GM23338 (cell line): ENCODE measurements around the gene C5orf24. TPM values are rescaled to one million over a fixed set of nuclear protein-coding genes. Genes with fewer than 3 reads are reported as not detected.

Experiments
- ATAC-seq: fragments of 200-7000 bp; cut with Tn5 transposase; 3 replicates; pipeline ENCODE4 v1.9.1; 2020
- DNase-seq: peaks from one replicate; pipeline ENCODE4 v3.0.0-alpha.2; 2015; ENCODE audit warnings: low spot score
- H2AFZ ChIP-seq: fragments of 200-600 bp; sonication (generic); 2 replicates; pipeline ENCODE4 v1.8.0; 2016; ENCODE audit warnings: antibody characterized with exemption, mild to moderate bottlenecking, moderate library complexity
- H3F3A ChIP-seq: fragments of 200-600 bp; sonication (generic); replicated peaks from 2 replicates; pipeline ENCODE4 v1.8.0; 2017; ENCODE audit warnings: antibody characterized with exemption, mixed run types, low read depth
- H3K27ac ChIP-seq: fragments of 200-600 bp; sonication (generic); 2 replicates; pipeline ENCODE4 v1.6.1; 2016; ENCODE audit warnings: low read depth
- H3K27me3 ChIP-seq: fragments of 200-600 bp; sonication (generic); 2 replicates; pipeline ENCODE4 v1.8.0; 2016; ENCODE audit warnings: mild to moderate bottlenecking, mixed run types, moderate library complexity; ENCODE audit not compliant: insufficient read depth
- H3K36me3 ChIP-seq: fragments of 200-600 bp; sonication (generic); 2 replicates; pipeline ENCODE4 v1.8.0; 2016; ENCODE audit warnings: mild to moderate bottlenecking; ENCODE audit not compliant: insufficient read depth
- H3K4me1 ChIP-seq: fragments of 200-600 bp; sonication (generic); 2 replicates; pipeline ENCODE4 v1.8.0; 2016; ENCODE audit warnings: mild to moderate bottlenecking, moderate library complexity; ENCODE audit not compliant: insufficient read depth
- H3K4me2 ChIP-seq: fragments of 200-600 bp; sonication (generic); 2 replicates; pipeline ENCODE4 v1.7.1; 2017; ENCODE audit warnings: mixed run types
- H3K4me3 ChIP-seq: fragments of 200-600 bp; sonication (generic); 2 replicates; pipeline ENCODE4 v1.6.1; 2016; ENCODE audit warnings: mixed run types
- H3K79me2 ChIP-seq: fragments of 200-600 bp; sonication (generic); replicated peaks from 2 replicates; pipeline ENCODE4 v1.8.0; 2017; ENCODE audit warnings: mild to moderate bottlenecking; ENCODE audit not compliant: insufficient read depth
- H3K9me2 ChIP-seq: fragments of 200-600 bp; sonication (generic); 2 replicates; pipeline ENCODE4 v1.8.0; 2017; ENCODE audit not compliant: insufficient read depth
- H4K20me1 ChIP-seq: fragments of 200-600 bp; sonication (generic); replicated peaks from 2 replicates; pipeline ENCODE4 v1.8.0; 2017; ENCODE audit warnings: mild to moderate bottlenecking; ENCODE audit not compliant: insufficient read depth
- H3K27ac Mint-ChIP-seq: 2 replicates; pipeline ENCODE4 v1.8.0; 2020; ENCODE audit warnings: inconsistent platforms, mild to moderate bottlenecking, moderate library complexity, mixed read lengths
- H3K27me3 Mint-ChIP-seq: 3 replicates; pipeline ENCODE4 v1.8.0; 2022; ENCODE audit warnings: low read depth, mild to moderate bottlenecking, moderate library complexity, mixed read lengths, inconsistent platforms; ENCODE audit not compliant: insufficient read depth, poor library complexity
- H3K36me3 Mint-ChIP-seq: 3 replicates; pipeline ENCODE4 v1.8.0; 2021; ENCODE audit warnings: low read depth, mild to moderate bottlenecking, inconsistent platforms, moderate library complexity, mixed read lengths
- H3K4me1 Mint-ChIP-seq: 3 replicates; pipeline ENCODE4 v1.8.0; 2020; ENCODE audit warnings: mild to moderate bottlenecking, inconsistent platforms, mixed read lengths
- H3K4me3 Mint-ChIP-seq: 3 replicates; pipeline ENCODE4 v1.8.0; 2021; ENCODE audit warnings: moderate library complexity, mild to moderate bottlenecking, inconsistent platforms, mixed read lengths
- H3K9me3 Mint-ChIP-seq: 3 replicates; pipeline ENCODE4 v1.8.0; 2020; ENCODE audit warnings: moderate library complexity, mild to moderate bottlenecking, inconsistent platforms, mixed read lengths
- CREB1 ChIP-seq: fragments of 250-450 bp; sonication (Bioruptor Pico); IDR thresholded peaks from 2 replicates; pipeline ENCODE4 v1.5.0; 2020; ENCODE audit warnings: low read depth, mild to moderate bottlenecking, moderate library complexity
- EZH2 ChIP-seq: fragments of 200-600 bp; sonication (generic); IDR thresholded peaks from one replicate; pipeline ENCODE4 v1.8.0; 2017; ENCODE audit warnings: antibody characterized with exemption, mild to moderate bottlenecking, low read depth; ENCODE audit not compliant: unreplicated experiment
- EZH2phosphoT487 ChIP-seq: fragments of 200-600 bp; sonication (generic); IDR thresholded peaks from one replicate; pipeline ENCODE4 v1.8.1; 2018; ENCODE audit warnings: antibody characterized with exemption; ENCODE audit not compliant: unreplicated experiment
- JUNB ChIP-seq: IDR thresholded peaks from one replicate; pipeline ENCODE4 v1.6.1; 2016; ENCODE audit warnings: antibody characterized with exemption; ENCODE audit not compliant: unreplicated experiment
- NANOG ChIP-seq: IDR thresholded peaks from 2 replicates; pipeline ENCODE4 v1.6.1; 2016; ENCODE audit warnings: antibody characterized with exemption, borderline replicate concordance
- POLR2AphosphoS5 ChIP-seq: IDR thresholded peaks from 2 replicates; pipeline ENCODE4 v1.6.1; 2016; ENCODE audit warnings: antibody characterized with exemption, low read depth
- STAT1 ChIP-seq: IDR thresholded peaks from one replicate; pipeline ENCODE4 v1.6.1; 2016; ENCODE audit warnings: antibody characterized with exemption; ENCODE audit not compliant: unreplicated experiment
- ZNF114 ChIP-seq: fragments of 250-450 bp; sonication (Bioruptor Pico); IDR thresholded peaks from 2 replicates; pipeline ENCODE4 v1.5.0; 2020; ENCODE audit warnings: mild to moderate bottlenecking, moderate library complexity
- ZNF331 ChIP-seq: fragments of 250-450 bp; sonication (Bioruptor Pico); IDR thresholded peaks from 2 replicates; pipeline ENCODE4 v1.5.0; 2020; ENCODE audit warnings: low read depth, mild to moderate bottlenecking, moderate library complexity
- polyA plus RNA-seq: library from polyadenylated mRNA; unstranded; fragments of >200 nt; fragmentation: Nextera tagmentation; extraction: Ambion mirVana; gene quantifications from 2 replicates; pipeline ENCODE4 v1.2.1, GENCODE V29; 2016
- total RNA-seq: library from RNA; depleted of rRNA; stranded (reverse); fragments of >200 nt; shearing (Covaris generic); gene quantifications from 2 replicates; pipeline ENCODE4 v1.2.3, GENCODE V29; 2014
- TF ChIP-seq, protein P1 (sequence below): fragments of 250-450 bp; sonication (Bioruptor Pico); IDR thresholded peaks from 2 replicates; pipeline ENCODE4 v1.5.0; 2020; ENCODE audit warnings: mild to moderate bottlenecking, moderate library complexity
- TF ChIP-seq, protein P2 (sequence below): IDR thresholded peaks from 2 replicates; pipeline ENCODE4 v1.6.1; 2016; ENCODE audit warnings: antibody characterized with exemption
- TF ChIP-seq, protein P3 (sequence below), 2 experiments: fragments of 200-600 bp in 1 of 2; sonication (generic) in 1 of 2; conservative IDR thresholded peaks; 2 replicates each; pipeline versions ENCODE4 v1.5.1 to v1.6.1; 2016 to 2017; ENCODE audit warnings: antibody characterized with exemption in 2 of 2, low read depth in 2 of 2, mild to moderate bottlenecking in 2 of 2, moderate library complexity in 1 of 2
- TF ChIP-seq, protein P4 (sequence below): IDR thresholded peaks from one replicate; pipeline ENCODE4 v1.6.1; 2018; ENCODE audit warnings: antibody characterized with exemption; ENCODE audit not compliant: unreplicated experiment

Gene C5orf24
- total and polyA plus RNA-seq, 2 experiments from 2014 or later = 14.6 to 21.1 TPM

DNA sequence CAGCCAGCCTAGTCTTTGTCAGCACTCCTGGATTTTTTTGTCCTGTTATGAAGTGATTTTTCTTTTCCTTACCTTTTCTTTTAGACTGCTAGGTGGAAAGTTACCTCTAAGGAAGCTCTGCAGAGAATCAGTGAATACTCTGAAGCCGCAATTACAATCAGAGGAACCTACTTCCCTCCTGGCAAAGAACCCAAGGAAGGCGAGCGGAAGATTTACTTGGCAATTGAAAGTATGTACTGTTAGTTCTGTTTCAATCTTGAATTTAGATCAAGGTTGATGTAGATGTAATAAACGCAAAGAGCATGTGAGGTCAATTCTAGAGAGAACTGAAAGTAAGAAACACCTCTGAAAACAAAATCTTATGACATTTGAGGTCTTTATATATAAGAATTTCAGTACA lies 27.0 kb upstream of the C5orf24 start:
- H3K36me3 Mint-ChIP-seq = peaks cover 88% of the 10 kb centered on the region
- no peaks in the 10 kb centered on the region for H3K9me3 Mint-ChIP-seq
- Histone ChIP-seq H3F3A (peaks cover 6% of the 10 kb centered on the region; the same call in 1 of the 2 replicates), H3K27ac (no peak overlapping the region), H3K36me3 (peaks cover 59% of the 10 kb centered on the region), H4K20me1 (0 out of 2 replicates have a peak, but pooled peaks cover 19% of the 10 kb centered on the region), H3K4me2 (no peak overlapping the region), H3K4me3 (no peak overlapping the region), H3K27me3 (no peaks in the 10 kb centered on the region), H3K79me2 (no peaks in the 10 kb centered on the region), H3K9me2 (no peaks in the 10 kb centered on the region), H2AFZ (no peak overlapping the region), H3K4me1 (no peaks in the 10 kb centered on the region)
- H3K27ac Mint-ChIP-seq = no peak overlapping the region
- no peaks in the 10 kb centered on the region for H3K4me1 Mint-ChIP-seq
- no peaks in the 10 kb centered on the region for H3K27me3 Mint-ChIP-seq
- DNase-seq (no peak), ATAC-seq (no peak)
- no peak overlapping the region for H3K4me3 Mint-ChIP-seq
- TF ChIP-seq EZH2 = no peak
- no peak for TF ChIP-seq STAT1
- TF ChIP-seq JUNB = no peak
- no peak for TF ChIP-seq NANOG
- no peak for TF ChIP-seq POLR2AphosphoS5
- TF ChIP-seq, protein P1, sequence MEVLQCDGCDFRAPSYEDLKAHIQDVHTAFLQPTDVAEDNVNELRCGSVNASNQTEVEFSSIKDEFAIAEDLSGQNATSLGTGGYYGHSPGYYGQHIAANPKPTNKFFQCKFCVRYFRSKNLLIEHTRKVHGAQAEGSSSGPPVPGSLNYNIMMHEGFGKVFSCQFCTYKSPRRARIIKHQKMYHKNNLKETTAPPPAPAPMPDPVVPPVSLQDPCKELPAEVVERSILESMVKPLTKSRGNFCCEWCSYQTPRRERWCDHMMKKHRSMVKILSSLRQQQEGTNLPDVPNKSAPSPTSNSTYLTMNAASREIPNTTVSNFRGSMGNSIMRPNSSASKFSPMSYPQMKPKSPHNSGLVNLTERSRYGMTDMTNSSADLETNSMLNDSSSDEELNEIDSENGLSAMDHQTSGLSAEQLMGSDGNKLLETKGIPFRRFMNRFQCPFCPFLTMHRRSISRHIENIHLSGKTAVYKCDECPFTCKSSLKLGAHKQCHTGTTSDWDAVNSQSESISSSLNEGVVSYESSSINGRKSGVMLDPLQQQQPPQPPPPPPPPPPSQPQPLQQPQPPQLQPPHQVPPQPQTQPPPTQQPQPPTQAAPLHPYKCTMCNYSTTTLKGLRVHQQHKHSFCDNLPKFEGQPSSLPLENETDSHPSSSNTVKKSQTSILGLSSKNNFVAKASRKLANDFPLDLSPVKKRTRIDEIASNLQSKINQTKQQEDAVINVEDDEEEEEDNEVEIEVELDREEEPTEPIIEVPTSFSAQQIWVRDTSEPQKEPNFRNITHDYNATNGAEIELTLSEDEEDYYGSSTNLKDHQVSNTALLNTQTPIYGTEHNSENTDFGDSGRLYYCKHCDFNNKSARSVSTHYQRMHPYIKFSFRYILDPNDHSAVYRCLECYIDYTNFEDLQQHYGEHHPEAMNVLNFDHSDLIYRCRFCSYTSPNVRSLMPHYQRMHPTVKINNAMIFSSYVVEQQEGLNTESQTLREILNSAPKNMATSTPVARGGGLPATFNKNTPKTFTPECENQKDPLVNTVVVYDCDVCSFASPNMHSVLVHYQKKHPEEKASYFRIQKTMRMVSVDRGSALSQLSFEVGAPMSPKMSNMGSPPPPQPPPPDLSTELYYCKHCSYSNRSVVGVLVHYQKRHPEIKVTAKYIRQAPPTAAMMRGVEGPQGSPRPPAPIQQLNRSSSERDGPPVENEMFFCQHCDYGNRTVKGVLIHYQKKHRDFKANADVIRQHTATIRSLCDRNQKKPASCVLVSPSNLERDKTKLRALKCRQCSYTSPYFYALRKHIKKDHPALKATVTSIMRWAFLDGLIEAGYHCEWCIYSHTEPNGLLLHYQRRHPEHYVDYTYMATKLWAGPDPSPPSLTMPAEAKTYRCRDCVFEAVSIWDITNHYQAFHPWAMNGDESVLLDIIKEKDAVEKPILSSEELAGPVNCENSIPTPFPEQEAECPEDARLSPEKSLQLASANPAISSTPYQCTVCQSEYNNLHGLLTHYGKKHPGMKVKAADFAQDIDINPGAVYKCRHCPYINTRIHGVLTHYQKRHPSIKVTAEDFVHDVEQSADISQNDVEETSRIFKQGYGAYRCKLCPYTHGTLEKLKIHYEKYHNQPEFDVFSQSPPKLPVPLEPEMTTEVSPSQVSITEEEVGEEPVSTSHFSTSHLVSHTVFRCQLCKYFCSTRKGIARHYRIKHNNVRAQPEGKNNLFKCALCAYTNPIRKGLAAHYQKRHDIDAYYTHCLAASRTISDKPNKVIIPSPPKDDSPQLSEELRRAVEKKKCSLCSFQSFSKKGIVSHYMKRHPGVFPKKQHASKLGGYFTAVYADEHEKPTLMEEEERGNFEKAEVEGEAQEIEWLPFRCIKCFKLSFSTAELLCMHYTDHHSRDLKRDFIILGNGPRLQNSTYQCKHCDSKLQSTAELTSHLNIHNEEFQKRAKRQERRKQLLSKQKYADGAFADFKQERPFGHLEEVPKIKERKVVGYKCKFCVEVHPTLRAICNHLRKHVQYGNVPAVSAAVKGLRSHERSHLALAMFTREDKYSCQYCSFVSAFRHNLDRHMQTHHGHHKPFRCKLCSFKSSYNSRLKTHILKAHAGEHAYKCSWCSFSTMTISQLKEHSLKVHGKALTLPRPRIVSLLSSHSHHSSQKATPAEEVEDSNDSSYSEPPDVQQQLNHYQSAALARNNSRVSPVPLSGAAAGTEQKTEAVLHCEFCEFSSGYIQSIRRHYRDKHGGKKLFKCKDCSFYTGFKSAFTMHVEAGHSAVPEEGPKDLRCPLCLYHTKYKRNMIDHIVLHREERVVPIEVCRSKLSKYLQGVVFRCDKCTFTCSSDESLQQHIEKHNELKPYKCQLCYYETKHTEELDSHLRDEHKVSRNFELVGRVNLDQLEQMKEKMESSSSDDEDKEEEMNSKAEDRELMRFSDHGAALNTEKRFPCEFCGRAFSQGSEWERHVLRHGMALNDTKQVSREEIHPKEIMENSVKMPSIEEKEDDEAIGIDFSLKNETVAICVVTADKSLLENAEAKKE (CRISPR knock-in tag) = no peak
- no peak for TF ChIP-seq CREB1
- no peak for TF ChIP-seq ZNF331 (CRISPR knock-in tag)
- TF ChIP-seq, protein P2, sequence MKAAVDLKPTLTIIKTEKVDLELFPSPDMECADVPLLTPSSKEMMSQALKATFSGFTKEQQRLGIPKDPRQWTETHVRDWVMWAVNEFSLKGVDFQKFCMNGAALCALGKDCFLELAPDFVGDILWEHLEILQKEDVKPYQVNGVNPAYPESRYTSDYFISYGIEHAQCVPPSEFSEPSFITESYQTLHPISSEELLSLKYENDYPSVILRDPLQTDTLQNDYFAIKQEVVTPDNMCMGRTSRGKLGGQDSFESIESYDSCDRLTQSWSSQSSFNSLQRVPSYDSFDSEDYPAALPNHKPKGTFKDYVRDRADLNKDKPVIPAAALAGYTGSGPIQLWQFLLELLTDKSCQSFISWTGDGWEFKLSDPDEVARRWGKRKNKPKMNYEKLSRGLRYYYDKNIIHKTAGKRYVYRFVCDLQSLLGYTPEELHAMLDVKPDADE = no peak
- TF ChIP-seq, protein P3, sequence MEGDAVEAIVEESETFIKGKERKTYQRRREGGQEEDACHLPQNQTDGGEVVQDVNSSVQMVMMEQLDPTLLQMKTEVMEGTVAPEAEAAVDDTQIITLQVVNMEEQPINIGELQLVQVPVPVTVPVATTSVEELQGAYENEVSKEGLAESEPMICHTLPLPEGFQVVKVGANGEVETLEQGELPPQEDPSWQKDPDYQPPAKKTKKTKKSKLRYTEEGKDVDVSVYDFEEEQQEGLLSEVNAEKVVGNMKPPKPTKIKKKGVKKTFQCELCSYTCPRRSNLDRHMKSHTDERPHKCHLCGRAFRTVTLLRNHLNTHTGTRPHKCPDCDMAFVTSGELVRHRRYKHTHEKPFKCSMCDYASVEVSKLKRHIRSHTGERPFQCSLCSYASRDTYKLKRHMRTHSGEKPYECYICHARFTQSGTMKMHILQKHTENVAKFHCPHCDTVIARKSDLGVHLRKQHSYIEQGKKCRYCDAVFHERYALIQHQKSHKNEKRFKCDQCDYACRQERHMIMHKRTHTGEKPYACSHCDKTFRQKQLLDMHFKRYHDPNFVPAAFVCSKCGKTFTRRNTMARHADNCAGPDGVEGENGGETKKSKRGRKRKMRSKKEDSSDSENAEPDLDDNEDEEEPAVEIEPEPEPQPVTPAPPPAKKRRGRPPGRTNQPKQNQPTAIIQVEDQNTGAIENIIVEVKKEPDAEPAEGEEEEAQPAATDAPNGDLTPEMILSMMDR (conservative IDR thresholded peaks at IDR 0.05; ENCODE audit: low read depth in 2 of 2) = no peak
- TF ChIP-seq ZNF114 (CRISPR knock-in tag) = no peak
- TF ChIP-seq, protein P4, sequence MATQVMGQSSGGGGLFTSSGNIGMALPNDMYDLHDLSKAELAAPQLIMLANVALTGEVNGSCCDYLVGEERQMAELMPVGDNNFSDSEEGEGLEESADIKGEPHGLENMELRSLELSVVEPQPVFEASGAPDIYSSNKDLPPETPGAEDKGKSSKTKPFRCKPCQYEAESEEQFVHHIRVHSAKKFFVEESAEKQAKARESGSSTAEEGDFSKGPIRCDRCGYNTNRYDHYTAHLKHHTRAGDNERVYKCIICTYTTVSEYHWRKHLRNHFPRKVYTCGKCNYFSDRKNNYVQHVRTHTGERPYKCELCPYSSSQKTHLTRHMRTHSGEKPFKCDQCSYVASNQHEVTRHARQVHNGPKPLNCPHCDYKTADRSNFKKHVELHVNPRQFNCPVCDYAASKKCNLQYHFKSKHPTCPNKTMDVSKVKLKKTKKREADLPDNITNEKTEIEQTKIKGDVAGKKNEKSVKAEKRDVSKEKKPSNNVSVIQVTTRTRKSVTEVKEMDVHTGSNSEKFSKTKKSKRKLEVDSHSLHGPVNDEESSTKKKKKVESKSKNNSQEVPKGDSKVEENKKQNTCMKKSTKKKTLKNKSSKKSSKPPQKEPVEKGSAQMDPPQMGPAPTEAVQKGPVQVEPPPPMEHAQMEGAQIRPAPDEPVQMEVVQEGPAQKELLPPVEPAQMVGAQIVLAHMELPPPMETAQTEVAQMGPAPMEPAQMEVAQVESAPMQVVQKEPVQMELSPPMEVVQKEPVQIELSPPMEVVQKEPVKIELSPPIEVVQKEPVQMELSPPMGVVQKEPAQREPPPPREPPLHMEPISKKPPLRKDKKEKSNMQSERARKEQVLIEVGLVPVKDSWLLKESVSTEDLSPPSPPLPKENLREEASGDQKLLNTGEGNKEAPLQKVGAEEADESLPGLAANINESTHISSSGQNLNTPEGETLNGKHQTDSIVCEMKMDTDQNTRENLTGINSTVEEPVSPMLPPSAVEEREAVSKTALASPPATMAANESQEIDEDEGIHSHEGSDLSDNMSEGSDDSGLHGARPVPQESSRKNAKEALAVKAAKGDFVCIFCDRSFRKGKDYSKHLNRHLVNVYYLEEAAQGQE = no peak
- TF ChIP-seq EZH2phosphoT487 = no peak
